ENCODE results near the gene MLYCD.
"Not testable (repeated sequence)": the region's sequence is repeated elsewhere in the genome, so short reads cannot be mapped to it uniquely, and the experiment has no call there.

Gene MLYCD

DNA sequence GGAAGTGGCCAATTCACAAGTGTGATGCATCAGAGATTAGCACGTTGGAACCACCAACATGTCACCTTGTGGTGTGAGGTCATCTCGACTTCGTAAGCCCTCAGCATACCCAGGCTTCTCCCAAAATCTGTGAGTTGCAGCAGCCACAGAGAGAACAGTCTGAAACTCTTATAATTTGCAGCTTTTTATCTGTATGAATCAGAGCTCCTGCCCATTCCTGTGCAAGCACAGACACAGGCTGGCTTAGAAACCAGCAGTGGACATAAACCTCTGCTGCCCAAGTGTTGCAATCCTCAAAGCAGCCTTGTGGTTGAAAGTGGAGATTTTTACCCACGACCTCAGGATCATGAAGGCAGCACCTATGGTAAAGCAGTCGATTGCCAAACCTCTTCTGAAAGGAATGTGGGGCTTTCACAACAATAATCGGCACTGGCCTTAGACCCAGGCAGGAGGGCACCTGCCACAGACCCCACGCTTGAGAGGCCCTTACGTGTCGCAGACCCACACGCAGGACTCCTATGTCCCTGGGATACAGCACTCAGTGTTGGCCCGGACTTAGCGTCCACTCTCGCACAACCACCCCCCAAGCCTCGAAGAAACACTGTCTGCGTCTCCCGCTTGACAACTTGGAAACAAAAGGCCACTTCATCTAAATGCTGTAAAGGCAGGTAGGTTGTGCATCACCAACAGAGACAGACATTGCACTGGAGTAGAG, 29.6 kb downstream of the MLYCD start:
- no peak for DNase-seq

DNA sequence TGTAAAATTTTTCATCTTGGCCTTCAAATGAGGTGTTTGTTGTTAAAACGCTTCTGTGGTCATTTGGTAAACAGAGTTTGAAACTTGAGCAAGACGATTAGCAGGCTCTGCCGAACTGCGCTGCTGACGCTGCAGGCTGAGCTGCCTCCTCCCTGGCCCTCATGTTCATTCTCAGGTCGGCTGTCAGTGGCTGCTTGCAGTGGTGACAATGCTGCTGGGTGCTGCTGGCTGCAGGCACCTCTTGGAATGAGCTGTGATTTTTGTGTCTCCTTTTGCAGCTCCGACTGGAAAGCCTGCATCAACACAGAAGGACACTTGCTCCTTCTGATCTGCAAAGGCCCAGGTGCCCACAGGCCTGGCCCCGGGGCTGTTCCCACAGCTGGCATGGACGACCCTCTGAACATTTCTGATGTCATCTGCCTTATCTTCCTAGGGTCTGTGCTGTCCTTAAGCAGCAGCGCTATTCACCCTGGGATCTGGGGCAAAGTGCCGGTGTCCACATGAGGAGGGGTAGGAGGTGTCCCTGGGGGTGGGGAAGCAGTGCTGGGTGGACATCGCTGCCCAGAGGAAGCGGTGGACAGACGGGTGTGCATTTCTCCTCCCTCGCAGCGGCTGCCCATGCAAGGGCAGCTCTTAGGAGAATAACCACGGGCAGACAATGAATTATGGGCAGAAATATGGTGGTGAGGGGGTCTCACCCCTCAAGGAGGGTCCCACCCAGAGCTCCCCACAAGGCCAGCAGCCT, 31.1 kb downstream of the MLYCD start:
- no peak for DNase-seq

- no peak for DNase-seq
These were observed 32.0 kb downstream of the MLYCD start for GRCh38 chr16:83930730-83931500.

DNA sequence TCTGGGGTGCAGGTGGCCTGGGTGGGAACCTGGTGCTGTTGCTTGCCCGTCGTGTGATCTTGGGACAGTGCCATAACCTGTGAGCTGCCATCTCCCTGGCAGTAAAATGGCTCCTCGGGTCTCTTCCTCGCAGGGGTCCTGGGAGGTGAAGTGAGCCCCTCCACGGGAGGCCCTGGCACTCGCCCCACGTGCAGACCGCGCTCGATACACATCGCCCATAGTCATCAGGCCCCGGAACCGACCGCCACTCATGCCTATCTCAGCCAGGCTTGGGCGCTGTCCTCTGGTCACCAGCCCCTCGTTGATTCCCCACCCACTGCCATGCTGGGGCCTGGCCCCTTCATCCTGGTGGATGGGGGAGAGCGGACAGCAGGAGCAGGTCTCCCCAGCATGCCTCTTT, 32.6 kb downstream of the MLYCD start:
- DNase-seq, result no peak

DNA sequence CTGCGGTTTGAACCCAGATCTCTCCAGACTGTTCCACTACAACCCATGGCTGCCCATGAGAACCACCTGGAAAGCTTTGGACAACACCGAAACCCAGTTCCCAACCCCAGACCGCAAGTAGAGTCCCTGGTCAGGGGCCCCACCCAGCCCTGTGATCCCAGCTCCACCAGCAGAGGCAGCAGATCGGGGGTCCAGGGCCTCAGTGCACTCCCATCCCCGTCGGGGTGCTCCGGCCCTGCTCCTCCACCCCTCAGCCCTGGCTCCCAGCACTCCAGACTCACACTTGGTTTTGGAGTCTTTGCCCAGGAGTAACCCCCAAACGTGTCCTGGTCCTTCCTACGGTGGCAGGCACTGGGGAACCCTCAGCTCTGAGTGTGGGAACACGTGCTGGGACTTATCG, 33.4 kb downstream of the MLYCD start:
- no peak for DNase-seq

GRCh38 chr16:83932955-83933673, 34.2 kb downstream of the MLYCD start:
- no peak for DNase-seq

DNA sequence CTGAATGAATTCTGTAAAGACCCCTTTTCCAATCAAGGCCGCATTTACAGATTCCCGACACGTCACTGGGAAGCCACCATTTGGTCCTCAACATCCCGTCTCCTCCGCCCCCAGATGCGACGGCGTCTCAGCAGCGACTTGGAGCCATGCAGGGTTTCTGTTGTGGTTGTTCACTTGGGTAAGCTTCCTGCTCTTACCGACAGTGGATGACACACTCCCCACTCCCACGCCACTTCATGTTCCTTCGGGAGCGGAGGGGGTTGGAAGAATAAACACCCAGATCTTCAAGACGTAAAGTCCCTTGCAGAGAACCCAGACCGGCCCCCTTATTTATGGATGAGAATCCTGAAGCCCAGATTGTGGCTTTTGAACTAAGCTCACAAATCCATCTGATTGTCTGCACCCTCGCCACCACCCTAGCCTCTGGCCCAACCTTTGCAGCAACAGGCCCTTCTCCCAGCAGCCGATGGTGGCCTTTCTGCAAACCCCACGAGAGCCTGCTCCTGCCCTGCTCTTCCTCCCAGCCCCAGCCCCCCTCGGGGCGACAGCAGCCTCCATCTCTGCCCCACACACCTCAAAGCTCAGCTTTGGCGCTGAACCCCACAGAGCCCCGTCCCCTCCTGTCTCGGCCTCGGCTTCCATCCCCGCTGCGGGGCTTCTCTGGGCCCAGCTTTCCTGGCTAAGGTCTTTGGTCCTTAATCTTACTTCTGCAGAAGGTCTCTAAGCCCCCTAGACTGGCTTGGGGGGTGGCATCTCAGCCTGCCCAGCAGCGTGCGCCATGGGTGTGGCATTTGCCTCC, 35.2 kb downstream of the MLYCD start:
- DNase-seq, result no peak

GRCh38 chr16:83934684-83934977, 35.7 kb downstream of the MLYCD start:
- no peak for DNase-seq

DNA sequence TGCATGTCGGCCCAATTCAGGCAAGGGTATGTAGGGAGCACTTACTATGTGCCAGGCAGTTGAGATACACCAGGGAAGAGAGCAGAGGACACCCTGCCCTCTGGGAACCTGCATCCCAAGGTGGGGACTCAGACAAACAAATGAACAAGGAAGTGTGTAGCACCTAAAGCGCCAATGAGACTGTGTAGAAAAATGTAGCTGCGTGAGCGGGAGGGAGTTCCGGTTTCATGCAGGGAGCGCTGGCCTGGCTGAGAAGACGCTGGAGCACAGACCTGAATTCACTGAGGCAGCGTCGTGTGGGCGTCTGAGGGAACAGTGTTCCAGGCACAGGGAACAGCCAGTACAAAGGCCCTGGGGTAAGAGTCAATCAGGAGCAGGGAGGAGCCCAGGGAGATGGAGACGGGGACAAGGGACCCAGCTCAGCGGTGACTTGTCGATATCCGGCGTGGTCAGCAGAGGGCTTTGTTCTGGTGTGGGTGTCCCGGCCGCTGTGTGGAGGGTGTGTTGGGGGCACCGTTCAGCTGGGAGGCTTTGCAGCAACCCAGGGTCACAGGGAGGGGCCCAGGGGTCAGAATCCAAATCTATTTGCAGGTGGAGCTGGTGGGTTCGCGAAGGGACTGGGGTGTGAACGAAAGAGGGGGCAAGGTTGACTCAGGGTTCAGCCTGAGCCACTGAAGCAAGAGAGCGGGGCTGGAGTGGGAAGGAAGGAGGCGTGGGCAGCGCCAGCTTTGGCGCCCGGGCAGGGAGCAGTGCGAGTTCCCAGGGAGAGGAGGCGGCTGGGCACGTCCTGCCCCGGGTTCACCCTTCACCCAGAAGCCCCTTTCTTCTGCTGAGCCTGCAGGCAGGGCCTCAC, 36.3 kb downstream of the MLYCD start:
- no peak for DNase-seq

- DNase-seq, result no peak
These were observed 36.9 kb downstream of the MLYCD start for GRCh38 chr16:83935858-83936255.

- DNase-seq, result no peak
These were observed 37.8 kb downstream of the MLYCD start for GRCh38 chr16:83936581-83937165.

- DNase-seq, result no peak
These were observed 38.4 kb downstream of the MLYCD start for GRCh38 chr16:83937267-83937666.

GRCh38 chr16:83937922-83938885, 39.3 kb downstream of the MLYCD start:
- no peak for DNase-seq

DNA sequence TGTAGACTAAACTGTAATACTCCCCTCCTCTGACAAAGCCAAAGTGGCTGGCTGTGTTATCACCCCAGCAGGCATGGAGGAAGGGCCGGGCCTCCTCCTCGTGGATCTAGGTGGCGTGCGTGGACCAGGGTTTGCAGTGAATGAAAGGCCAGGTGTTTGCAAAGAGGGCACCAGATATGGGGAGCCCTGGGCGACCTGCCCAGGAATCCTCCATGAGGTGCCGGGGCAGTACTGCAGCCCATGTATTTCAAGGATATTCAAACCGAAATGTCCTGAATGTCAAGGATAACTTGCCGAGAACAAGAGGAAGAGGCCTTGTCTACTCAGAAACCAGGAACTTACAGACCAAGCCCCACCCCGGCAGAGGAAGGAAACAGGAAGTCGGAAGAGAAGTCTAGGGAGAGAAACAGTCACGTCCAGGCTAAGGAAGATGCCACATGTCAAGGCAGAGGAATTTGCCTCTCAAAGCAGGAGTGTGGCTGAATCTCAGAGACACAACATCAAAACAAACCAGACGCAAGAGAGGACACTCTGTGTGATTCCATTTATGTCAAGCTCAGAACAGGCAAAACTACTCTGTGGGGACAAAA, 40.4 kb downstream of the MLYCD start:
- no peak for DNase-seq

DNA sequence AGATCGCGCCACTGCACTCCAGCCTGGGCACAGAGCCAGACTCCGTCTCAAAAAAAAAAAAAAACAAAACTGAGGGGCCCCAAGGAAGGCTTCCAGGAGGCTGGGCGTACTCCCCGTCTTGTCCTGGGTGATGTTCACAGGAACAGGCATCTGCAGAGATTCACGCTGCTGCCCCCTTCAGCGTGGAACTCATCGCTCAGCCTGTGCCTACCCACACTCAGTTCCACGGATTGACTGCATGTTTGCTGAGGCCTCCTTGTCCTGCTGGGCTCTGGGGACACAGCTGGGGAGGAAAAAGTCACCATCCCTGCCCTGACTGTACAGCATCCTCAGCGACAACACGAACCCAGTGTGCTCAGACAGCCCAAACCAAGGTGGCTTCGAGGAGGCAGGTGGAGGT, 41.2 kb downstream of the MLYCD start:
- DNase-seq, result no peak

DNA sequence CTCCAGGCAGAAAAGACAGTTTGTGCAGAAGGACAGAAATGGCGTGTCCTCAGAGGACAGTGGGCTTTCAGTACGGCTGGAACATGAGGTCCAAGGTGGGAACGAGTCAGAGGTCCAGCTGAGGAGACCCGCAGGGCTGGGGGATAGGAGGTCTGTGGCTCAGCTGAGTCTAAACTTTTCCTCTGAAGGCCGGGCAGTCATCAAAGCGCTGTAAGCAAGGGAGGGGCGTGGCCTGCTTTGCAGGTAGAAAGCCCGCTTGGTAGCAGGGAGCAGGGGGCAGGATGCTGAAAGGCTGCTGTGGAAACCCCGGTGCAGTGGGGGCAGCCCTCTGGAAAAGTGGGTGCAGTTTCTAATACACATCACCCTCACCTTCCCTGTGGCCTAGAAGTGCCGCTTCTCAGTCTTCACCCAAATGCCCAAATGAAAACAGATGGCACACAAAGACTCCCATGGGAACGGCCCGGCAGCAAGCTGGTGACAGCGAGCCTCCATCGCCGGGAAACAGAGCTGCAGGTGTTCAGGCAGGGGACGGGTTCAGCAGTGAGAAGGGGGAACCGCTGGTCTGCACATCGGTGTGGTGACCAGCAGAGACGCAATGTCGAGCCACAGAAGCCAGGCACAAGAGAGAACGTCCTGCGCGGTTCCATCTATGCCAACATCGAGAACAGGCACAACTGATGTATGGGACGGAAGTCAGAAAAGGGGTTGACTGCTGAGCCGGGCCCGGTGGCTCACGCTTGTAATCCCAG, 41.9 kb downstream of the MLYCD start:
- no peak for DNase-seq

GRCh38 chr16:83941546-83941945, 42.6 kb downstream of the MLYCD start:
- not testable (repeated sequence) for DNase-seq

- no peak for DNase-seq
These were observed 43.2 kb downstream of the MLYCD start for GRCh38 chr16:83942074-83942473.
